GM12801 (cell line): ENCODE data around the gene PDIA3.

ENCODE experiments used
- CTCF ChIP-seq: IDR thresholded peaks from one replicate; pipeline ENCODE4 v1.5.1; 2011; ENCODE audit warnings: control low read depth; ENCODE audit not compliant: insufficient read length; ENCODE audit errors: extremely low read depth

PDIA3 gene

DNA sequence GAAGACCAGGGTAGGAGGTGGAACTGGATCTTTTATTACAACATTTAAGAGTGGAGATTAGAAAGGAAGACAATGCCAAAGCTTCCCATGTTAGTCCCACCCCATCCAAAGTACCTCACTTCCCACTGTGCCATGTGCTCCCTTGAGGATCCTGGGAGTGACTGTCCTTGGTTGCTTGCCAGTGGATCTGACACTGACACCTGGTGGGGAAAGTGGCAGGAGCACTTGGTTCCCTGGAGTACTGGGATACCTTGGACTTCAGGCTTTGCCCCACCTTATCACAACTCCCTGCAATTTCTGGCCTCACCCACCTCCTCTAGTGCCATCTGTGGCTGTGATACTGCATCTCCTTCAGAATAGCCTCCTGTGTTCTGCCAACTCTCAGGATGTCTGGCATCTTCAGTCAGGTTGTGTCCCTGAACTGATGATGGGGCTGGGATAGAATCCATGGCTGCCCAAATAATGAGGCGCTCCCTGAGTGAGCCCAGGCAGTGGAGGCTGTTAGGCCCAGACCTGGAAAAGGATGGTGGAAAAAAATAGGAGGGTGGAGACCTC is 29.2 kb downstream of the PDIA3 start:
- no peak for TF ChIP-seq CTCF

DNA sequence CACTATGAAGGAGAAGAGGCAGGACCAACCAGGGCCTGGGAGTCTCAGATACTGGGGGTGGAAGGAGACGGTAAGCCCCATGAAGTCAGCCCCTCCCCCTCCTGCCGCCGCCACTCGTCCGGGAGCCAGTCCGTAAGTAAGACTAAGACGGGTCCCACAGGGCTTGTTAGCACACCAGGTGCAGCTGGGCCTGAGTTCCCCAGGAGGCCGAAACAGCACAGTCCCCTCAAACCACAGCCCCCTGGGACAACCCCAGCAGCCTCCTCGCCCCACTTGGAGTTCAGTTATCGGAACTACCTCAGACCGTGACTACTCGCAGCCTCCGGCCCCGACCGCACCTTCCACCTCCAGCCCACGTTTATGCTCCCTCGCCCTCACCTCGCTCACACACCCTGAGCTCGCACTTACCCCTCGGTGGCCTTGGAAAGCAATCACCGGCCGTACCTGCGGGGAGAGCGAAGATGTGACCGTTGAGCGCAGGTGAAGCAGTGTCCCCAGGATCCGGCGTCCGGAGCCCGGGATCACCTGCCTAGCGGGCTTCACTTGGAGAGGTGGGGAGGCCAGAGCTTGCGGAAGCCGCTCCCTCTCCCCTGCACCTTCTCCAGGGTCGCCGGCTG is 30.0 kb downstream of the PDIA3 start:
- no peak for TF ChIP-seq CTCF

- no peak for TF ChIP-seq CTCF
Measured at GRCh38 chr15:43776718-43777266, 30.6 kb downstream of the PDIA3 start, which contains the start of gene ELL3. Gene ELL3, minus strand, starts transcription at chr15:43776966. Its CDS starts 65 bp downstream, at chr15:43776901.

- TF ChIP-seq CTCF: no peak
Measured at GRCh38 chr15:43777267-43777914, 31.2 kb downstream of the PDIA3 start.

GRCh38 chr15:43779016-43779415 is 32.8 kb downstream of the PDIA3 start:
- no peak for TF ChIP-seq CTCF

GRCh38 chr15:43789409-43789808 is 43.2 kb downstream of the PDIA3 start:
- TF ChIP-seq CTCF: no peak

DNA sequence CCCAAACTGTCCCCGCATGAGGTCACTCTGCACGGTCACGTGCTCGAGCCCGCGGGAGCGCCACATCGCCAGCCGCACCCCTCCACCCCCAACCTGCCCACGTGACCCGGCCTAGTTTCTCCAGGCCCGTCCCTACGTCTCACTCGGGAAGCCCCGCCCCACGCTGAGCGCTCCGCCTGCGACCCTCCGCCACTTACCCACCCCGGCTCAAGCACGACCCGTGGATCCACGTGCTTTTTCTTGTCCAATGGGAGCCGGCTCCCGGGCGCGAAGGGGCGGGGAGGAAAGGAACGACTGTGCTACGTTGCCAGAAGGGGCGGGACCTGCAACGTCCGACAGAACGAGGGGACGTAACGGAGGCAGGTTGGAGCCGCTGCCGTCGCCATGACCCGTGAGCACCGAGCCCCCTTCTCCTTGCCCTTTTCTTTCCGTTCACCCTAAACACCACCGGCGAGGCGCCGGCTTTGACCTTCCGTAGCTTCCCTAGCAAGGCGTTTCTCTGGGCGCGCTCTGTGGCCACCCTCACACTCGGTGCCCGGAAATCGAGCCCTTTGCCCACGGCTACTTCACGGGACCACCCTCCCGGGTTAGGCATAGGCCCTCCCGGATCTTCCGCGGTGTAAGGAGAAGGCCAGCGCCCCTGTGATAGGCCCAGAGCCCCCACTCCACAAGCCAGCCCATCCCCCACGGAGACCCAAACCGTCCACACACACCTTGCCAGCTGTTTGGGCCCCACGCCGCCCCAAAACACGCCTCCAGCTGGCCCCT is 45.9 kb downstream of the PDIA3 start, which contains the start of gene SERF2:
Gene SERF2 (plus strand): TSS at position 328 of the 768 bp plus-strand sequence. CDS start 57 bp downstream, at position 385.
- TF ChIP-seq CTCF: no peak
